Esophagus muscularis mucosa (tissue), 3 donors: ENCODE data around the gene OTUD7B.

Experiments
- POLR2A ChIP-seq: fragments of 450-650 bp; IDR thresholded peaks from one replicate; pipeline ENCODE4 v1.6.1; 2017; ENCODE audit warnings: antibody characterized with exemption, moderate library complexity, mild to moderate bottlenecking, low read depth
- POLR2AphosphoS5 ChIP-seq, 2 donors: sonication (generic); formaldehyde crosslinking; IDR thresholded peaks; one replicate each; pipeline ENCODE4 v1.6.1; 2017; ENCODE audit warnings: antibody characterized with exemption in 2 of 2
- TF ChIP-seq, protein P1 (sequence below), 3 experiments: fragments of 200-600 bp in 2 of 3; fragments of 450-650 bp in 1 of 3; sonication (generic) in 2 of 3; IDR thresholded peaks; one replicate each; pipeline ENCODE4 v1.5.1; 2017 to 2019; ENCODE audit warnings: antibody characterized with exemption in 3 of 3, mild to moderate bottlenecking in 2 of 3, moderate library complexity in 1 of 3

DNA sequence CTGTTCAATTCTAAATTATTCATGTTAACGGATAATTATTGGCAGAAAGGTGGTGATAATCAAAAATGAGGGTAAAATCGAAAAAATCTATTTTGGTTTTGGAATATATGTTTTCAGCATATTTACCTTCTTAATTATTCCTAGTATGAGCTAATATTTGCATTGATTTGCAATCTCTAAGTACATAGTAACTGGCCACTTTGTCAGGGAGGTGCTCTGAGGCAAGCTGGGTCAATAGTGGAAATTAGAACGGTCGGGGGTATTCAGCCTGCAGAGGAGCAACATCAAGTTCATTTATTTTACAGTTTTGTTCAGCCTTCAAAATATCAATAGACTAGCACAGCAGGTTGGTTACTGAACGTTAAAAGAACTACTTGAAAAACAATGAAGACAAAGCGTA is 1.8 kb downstream of the OTUD7B start:
- TF ChIP-seq POLR2A, result no peak
- no peak for TF ChIP-seq POLR2AphosphoS5 (IDR thresholded peaks at IDR 0.05)
- TF ChIP-seq, protein P1, sequence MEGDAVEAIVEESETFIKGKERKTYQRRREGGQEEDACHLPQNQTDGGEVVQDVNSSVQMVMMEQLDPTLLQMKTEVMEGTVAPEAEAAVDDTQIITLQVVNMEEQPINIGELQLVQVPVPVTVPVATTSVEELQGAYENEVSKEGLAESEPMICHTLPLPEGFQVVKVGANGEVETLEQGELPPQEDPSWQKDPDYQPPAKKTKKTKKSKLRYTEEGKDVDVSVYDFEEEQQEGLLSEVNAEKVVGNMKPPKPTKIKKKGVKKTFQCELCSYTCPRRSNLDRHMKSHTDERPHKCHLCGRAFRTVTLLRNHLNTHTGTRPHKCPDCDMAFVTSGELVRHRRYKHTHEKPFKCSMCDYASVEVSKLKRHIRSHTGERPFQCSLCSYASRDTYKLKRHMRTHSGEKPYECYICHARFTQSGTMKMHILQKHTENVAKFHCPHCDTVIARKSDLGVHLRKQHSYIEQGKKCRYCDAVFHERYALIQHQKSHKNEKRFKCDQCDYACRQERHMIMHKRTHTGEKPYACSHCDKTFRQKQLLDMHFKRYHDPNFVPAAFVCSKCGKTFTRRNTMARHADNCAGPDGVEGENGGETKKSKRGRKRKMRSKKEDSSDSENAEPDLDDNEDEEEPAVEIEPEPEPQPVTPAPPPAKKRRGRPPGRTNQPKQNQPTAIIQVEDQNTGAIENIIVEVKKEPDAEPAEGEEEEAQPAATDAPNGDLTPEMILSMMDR (IDR thresholded peaks at IDR 0.05), result no peak
